Hematopoietic multipotent progenitor cell treated with erythropoietin and hydrocortisone succinate and interleukin-3 and kit ligand, for 15 days (in vitro differentiated cells): Measurements from ENCODE around the gene DPP4.
"Not testable (repeated sequence)": the region's sequence is repeated elsewhere in the genome, so short reads cannot be mapped to it uniquely, and the experiment has no call there.

ENCODE experiments used
- DNase-seq: peaks from one replicate; pipeline ENCODE4 v3.0.0-alpha.2; 2015; ENCODE audit warnings: low spot score

DPP4 gene

GRCh38 chr2:161954103-161954502 is 119.9 kb downstream of the DPP4 start:
- DNase-seq, result no peak

GRCh38 chr2:161953367-161953766 is 120.6 kb downstream of the DPP4 start:
- DNase-seq, result not testable (repeated sequence)

GRCh38 chr2:161952783-161953191 is 121.2 kb downstream of the DPP4 start:
- DNase-seq, result no peak

- no peak for DNase-seq
Measured at GRCh38 chr2:161947836-161948235, 126.2 kb downstream of the DPP4 start.

GRCh38 chr2:161947406-161947805 is 126.6 kb downstream of the DPP4 start:
- DNase-seq, result no peak

- no peak for DNase-seq
Measured at GRCh38 chr2:161946489-161947107, 127.4 kb downstream of the DPP4 start.

- DNase-seq, result no peak
Measured at GRCh38 chr2:161943011-161943410, 131.0 kb downstream of the DPP4 start.
